Measurements from ENCODE around the gene PER1. TPM values are rescaled to one million over a fixed set of nuclear protein-coding genes. Genes with fewer than 3 reads are reported as not detected.
A peak's percentile ranks its signal among the peaks of the same experiment; 100 is the strongest.
"Not testable (repeated sequence)": the region's sequence is repeated elsewhere in the genome, so short reads cannot be mapped to it uniquely, and the experiment has no call there.

The PER1 gene
- total and polyA plus RNA-seq, 9 donors: 25.6 to 103 (median 63.8) TPM

DNA sequence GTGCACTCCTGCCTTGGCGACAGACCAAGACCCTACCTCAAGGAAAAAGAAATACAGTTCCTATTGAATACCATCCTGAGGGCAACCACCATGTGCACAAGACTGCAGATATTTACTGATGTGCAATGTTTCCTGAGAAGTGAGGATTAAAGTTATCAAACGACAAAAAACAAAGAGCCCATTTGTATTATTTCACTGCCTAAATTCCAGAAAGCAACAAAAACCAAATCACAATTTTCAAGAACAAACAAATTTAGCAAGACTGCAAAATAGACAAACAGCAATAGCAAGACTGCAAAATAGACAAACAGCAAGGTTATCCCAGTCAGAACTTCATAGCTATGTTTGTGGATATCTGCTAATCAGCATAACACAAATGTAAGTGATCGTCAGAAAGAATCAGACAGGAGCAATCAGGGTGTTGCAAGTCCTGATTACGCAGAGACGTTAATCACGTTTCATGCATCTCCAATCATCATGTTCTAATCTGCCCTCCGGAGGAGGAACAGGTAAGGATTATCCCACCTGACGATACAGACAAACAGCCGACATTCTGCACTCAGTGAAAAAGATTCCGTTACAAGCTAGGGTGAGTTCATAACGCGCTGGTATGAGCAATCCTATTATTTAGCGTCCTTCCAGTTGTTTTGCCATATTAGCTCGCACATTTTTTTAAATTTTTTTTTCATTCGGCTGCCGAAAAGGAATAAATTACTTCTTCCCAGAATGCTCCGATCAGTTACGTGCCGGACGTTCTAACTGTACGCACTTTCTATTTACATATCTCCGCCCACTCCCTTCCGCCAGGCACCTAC, 21.1 kb upstream of the PER1 start:
- Histone ChIP-seq H3K27me3 (ENCODE audit: control insufficient read depth, insufficient read depth, low read length) (no peaks in the 10 kb centered on the region), H3K36me3 (ENCODE audit: control insufficient read depth, insufficient read depth, low read length) (no peaks in the 10 kb centered on the region), H3K9me3 (replicated peaks; ENCODE audit: control insufficient read depth, low read depth, low read length) (no peaks in the 10 kb centered on the region), H3K4me3 (ENCODE audit: low read length) (peak overlapping the region; percentile 40), H3K27ac (ENCODE audit: low read length) (peak overlapping the region; percentile 99), H3K4me1 (ENCODE audit: control insufficient read depth, insufficient read depth, low read length) (peaks cover 33% of the 10 kb centered on the region)
- WGBS (ENCODE audit: insufficient coverage): 0% methylated on average over 17 of the region's 23 CpGs
- peak; percentile 99 for DNase-seq

GRCh38 chr17:8170186-8170585, 18.0 kb upstream of the PER1 start:
- H3K27me3 ChIP-seq (ENCODE audit: control insufficient read depth, insufficient read depth, low read length); DNase-seq; H3K36me3 ChIP-seq (ENCODE audit: control insufficient read depth, insufficient read depth, low read length); H3K9me3 ChIP-seq (replicated peaks; ENCODE audit: control insufficient read depth, low read depth, low read length); H3K27ac ChIP-seq (ENCODE audit: low read length); H3K4me3 ChIP-seq (ENCODE audit: low read length): not testable (repeated sequence)
- H3K4me1 ChIP-seq (ENCODE audit: control insufficient read depth, insufficient read depth, low read length): peaks cover 16% of the 10 kb centered on the region
- 75% methylated on average over 6 of the region's 19 CpGs for whole genome bisulfite sequencing (ENCODE audit: insufficient coverage)

DNA sequence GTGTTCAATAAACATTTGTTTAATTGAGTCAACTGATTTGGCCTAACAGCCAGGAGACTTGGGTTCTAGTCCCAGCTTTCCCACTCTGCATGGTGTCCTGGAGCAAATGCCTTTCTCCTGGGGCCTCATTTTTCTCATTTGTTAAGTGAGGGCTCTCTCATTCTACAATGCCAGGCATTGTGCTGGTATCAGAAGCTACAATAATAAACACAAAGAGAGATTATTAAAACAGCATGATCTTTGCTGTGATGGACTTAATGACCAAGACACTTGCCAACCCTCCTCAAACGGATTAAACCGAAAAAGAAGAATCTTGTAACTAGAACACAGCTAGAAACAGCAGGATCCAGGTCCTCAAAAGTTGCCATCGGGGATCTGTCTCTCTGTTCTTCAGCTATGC, 15.3 kb upstream of the PER1 start:
- 64% methylated on average over 2 of the region's 3 CpGs for WGBS (ENCODE audit: insufficient coverage)
- Histone ChIP-seq H3K36me3 (ENCODE audit: control insufficient read depth, insufficient read depth, low read length) (no peaks in the 10 kb centered on the region), H3K4me3 (ENCODE audit: low read length) (no peak overlapping the region)

DNA sequence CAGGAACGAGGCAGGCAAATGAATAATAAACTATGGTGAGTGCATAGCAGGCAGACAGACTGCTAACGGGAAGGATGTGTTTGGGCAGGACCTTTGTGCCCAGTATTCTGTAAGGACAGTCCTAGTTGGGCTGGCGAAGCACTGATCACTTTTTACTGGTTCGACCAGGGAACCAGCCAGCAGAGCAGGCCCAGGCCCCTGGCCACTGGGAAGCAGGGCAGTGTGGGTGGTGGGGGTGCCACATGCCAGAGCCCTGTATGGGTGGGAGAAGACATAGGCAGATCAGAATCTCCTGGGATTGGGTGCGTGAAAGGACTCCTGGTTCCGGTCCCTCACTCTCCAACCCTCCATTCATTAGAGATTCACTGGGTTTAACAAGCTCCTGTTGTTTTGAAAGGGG, 14.5 kb upstream of the PER1 start:
- H3K27ac ChIP-seq (ENCODE audit: low read length): no peak overlapping the region
- H3K9me3 ChIP-seq (replicated peaks; ENCODE audit: control insufficient read depth, low read depth, low read length): no peaks in the 10 kb centered on the region
- no peaks in the 10 kb centered on the region for H3K36me3 ChIP-seq (ENCODE audit: control insufficient read depth, insufficient read depth, low read length)
- 74% methylated on average over 3 of the region's 6 CpGs for WGBS (ENCODE audit: insufficient coverage)
- H3K4me3 ChIP-seq (ENCODE audit: low read length): no peak overlapping the region
- H3K27me3 ChIP-seq (ENCODE audit: control insufficient read depth, insufficient read depth, low read length): no peaks in the 10 kb centered on the region
- DNase-seq: no peak
- H3K4me1 ChIP-seq (ENCODE audit: control insufficient read depth, insufficient read depth, low read length): peaks cover 26% of the 10 kb centered on the region

More for the DNA sequence above, 15.3 kb upstream of the PER1 start:
- Histone ChIP-seq H3K27ac (ENCODE audit: low read length) (no peak overlapping the region), H3K9me3 (replicated peaks; ENCODE audit: control insufficient read depth, low read depth, low read length) (no peaks in the 10 kb centered on the region), H3K4me1 (ENCODE audit: control insufficient read depth, insufficient read depth, low read length) (peaks cover 24% of the 10 kb centered on the region), H3K27me3 (ENCODE audit: control insufficient read depth, insufficient read depth, low read length) (no peaks in the 10 kb centered on the region)
- no peak for DNase-seq

DNA sequence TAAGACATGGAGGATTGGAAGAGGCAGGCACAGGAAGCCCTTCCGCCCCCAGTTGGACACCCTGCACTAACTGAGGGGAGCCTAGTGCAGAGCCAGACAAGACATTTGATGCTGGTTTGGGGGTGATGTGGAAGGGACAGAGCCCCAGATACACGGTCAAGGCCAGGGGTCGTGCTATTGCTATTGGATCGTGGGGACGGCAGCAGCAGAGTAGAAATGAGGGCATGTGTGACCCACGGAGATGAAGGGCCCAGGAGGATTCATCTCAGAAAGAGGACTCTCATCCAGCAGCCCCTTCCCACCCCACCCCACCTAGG, 12.6 kb upstream of the PER1 start:
- DNase-seq: no peak
- H3K4me3 ChIP-seq (ENCODE audit: low read length): no peak overlapping the region

GRCh38 chr17:8163978-8164814, 12.0 kb upstream of the PER1 start:
- peak; percentile 78 for DNase-seq
- Histone ChIP-seq H3K27ac (ENCODE audit: low read length) (peak overlapping the region; percentile 96), H3K27me3 (ENCODE audit: control insufficient read depth, insufficient read depth, low read length) (no peaks in the 10 kb centered on the region), H3K4me1 (ENCODE audit: control insufficient read depth, insufficient read depth, low read length) (peaks cover 38% of the 10 kb centered on the region), H3K36me3 (ENCODE audit: control insufficient read depth, insufficient read depth, low read length) (peaks cover 25% of the 10 kb centered on the region), H3K9me3 (replicated peaks; ENCODE audit: control insufficient read depth, low read depth, low read length) (no peaks in the 10 kb centered on the region), H3K4me3 (ENCODE audit: low read length) (no peak overlapping the region)
- 0% methylated on average over 1 of the region's 13 CpGs for WGBS (ENCODE audit: insufficient coverage)

More for the DNA sequence above, 12.6 kb upstream of the PER1 start:
- H3K27me3 ChIP-seq (ENCODE audit: control insufficient read depth, insufficient read depth, low read length): no peaks in the 10 kb centered on the region
- peak overlapping the region; percentile 96 for H3K27ac ChIP-seq (ENCODE audit: low read length)
- H3K9me3 ChIP-seq (replicated peaks; ENCODE audit: control insufficient read depth, low read depth, low read length): no peaks in the 10 kb centered on the region
- H3K4me1 ChIP-seq (ENCODE audit: control insufficient read depth, insufficient read depth, low read length): peaks cover 38% of the 10 kb centered on the region
- WGBS (ENCODE audit: insufficient coverage): 53% methylated on average over 3 of the region's 6 CpGs
- peaks cover 19% of the 10 kb centered on the region for H3K36me3 ChIP-seq (ENCODE audit: control insufficient read depth, insufficient read depth, low read length)

DNA sequence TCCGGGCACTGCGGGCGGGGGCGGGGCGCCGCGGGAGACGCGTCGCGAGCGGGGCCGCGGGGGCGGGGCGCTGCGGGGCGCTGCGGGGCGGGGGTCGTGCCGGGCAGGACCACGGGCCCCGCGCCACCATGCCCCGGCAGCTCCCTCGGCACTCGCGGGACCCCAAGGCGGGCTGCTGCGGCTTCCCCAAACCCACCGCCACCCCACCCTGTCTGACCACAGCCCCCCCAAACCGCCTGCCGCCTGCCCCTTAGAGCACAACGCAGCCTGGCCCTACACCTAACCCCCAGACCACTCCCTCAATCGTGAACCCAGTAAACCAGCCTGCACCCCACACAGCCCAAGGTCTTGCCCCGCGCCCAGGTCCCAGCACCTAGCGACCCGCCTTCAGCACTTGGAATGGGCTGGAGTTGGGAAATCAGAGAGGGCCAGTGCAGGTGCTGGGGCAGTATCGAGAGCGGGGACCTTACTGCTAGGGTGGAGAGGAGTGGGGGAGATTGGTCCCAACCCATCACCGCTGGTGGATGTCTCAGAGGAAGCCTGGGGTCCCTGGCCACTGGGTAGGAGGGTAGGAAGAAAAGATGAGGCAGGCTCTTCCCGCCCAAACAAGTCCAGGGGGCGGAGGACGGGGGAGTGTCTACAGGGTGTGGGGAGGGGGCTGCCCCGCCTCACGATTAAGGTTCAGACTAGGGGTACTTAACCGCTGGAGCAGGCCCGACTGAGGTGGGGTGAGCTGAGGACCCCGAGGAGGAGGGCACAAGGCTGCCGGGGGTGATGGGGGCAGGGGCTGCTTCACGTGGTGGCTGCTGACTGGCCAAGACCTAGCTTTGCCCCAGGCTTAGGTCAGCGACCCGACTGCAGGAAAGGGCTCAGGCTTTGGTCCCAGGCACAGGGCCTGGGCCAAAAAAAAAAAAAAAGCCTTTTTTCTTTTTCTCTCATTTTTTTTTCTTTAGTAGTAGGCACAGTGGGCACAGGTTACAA, 11.1 kb upstream of the PER1 start:
- H3K27ac ChIP-seq (ENCODE audit: low read length): peak overlapping the region; percentile 96
- no peaks in the 10 kb centered on the region for H3K27me3 ChIP-seq (ENCODE audit: control insufficient read depth, insufficient read depth, low read length)
- peak overlapping the region; percentile 83 for H3K4me3 ChIP-seq (ENCODE audit: low read length)
- peaks cover 30% of the 10 kb centered on the region for H3K36me3 ChIP-seq (ENCODE audit: control insufficient read depth, insufficient read depth, low read length)
- no peaks in the 10 kb centered on the region for H3K9me3 ChIP-seq (replicated peaks; ENCODE audit: control insufficient read depth, low read depth, low read length)
- peaks cover 43% of the 10 kb centered on the region for H3K4me1 ChIP-seq (ENCODE audit: control insufficient read depth, insufficient read depth, low read length)
- under 1% methylated on average over 47 of the region's 55 CpGs for WGBS (ENCODE audit: insufficient coverage)
- peak; percentile 59 for DNase-seq

GRCh38 chr17:8162233-8162996, 10.2 kb upstream of the PER1 start, which contains the start of gene VAMP2:
TSS of gene VAMP2 (minus strand) at chr17:8162948. CDS start at chr17:8162879, 69 bp downstream.
- Histone ChIP-seq H3K4me1 (ENCODE audit: control insufficient read depth, insufficient read depth, low read length) (peaks cover 44% of the 10 kb centered on the region), H3K4me3 (ENCODE audit: low read length) (peak within 1 kb of the TSS; percentile 96), H3K9me3 (replicated peaks; ENCODE audit: control insufficient read depth, low read depth, low read length) (no peaks in the 10 kb centered on the region), H3K27ac (ENCODE audit: low read length) (peak within 1 kb of the TSS; percentile 97), H3K36me3 (ENCODE audit: control insufficient read depth, insufficient read depth, low read length) (peaks cover 30% of the 10 kb centered on the region), H3K27me3 (ENCODE audit: control insufficient read depth, insufficient read depth, low read length) (no peaks in the 10 kb centered on the region)
- WGBS (ENCODE audit: insufficient coverage): under 1% methylated on average over 75 of the region's 75 CpGs
- DNase-seq: peak; percentile 92

All from muscle of leg (tissue), 11 donors.